ENCODE measurements around the gene NAA60.

Gene NAA60

DNA sequence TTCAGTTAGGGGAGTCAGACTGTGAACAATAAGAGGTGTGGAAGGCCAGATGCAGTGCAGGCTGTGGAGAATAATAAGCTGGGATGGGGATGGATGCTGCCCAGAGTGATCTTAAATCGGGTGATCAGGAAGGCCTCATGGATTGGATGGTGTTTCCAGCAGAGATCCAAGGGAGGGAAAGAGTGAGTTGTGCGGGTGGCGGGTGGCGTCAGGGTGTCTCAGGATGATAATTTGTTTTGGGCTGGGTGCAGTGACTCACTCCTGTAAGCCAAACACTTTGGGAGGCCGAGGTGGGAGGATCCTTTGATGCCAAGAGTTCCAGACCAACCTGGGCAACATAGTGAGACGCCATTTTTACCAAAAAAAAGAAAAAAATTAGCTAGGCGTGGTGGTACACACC is 65.3 kb downstream of the NAA60 start:
- H3K27me3 ChIP-seq (replicated peaks; ENCODE audit: control insufficient read depth, insufficient read depth, low read length, poor library complexity, severe bottlenecking): no peaks in the 10 kb centered on the region
- no peaks in the 10 kb centered on the region for H3K9me3 ChIP-seq (ENCODE audit: control insufficient read depth, low read length)
- peaks cover 33% of the 10 kb centered on the region for H3K4me1 ChIP-seq (ENCODE audit: control insufficient read depth, insufficient read depth, low read length, poor library complexity, severe bottlenecking)
- peak overlapping the region; percentile 59 for H3K27ac ChIP-seq (ENCODE audit: insufficient read depth, low read length, poor library complexity, severe bottlenecking)
- H3K36me3 ChIP-seq (ENCODE audit: control insufficient read depth, insufficient read depth, low read length): peaks cover 8% of the 10 kb centered on the region
- no peak overlapping the region for H3K4me3 ChIP-seq (ENCODE audit: insufficient read depth, low read depth, low read length, poor library complexity, severe bottlenecking)
- no peak for DNase-seq

DNA sequence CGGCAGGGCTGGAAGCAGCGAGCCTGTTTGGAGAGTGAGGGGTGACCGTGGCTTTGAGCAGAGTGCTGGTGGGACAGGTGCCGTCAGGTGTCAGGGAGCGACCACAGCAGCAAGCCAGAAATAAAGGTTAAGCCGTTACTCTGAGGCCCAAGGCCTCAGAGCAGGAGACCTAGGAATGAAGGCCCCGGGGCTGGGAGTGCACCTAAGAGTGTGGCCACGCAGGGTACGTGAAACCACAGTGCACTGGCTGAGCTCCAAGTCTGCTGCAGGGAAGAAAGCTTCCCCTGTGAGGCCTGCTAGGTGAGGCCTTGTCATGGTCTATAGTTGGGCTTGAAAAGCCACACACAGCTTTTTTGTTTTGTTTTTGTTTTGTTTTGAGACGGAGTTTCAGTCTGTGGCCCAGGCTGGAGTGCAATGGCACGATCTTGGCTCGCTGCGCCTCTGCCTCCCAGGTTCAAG is 66.0 kb downstream of the NAA60 start:
- Histone ChIP-seq H3K4me1 (ENCODE audit: control insufficient read depth, insufficient read depth, low read length, poor library complexity, severe bottlenecking) (peaks cover 30% of the 10 kb centered on the region), H3K27ac (ENCODE audit: insufficient read depth, low read length, poor library complexity, severe bottlenecking) (peak overlapping the region; percentile 59), H3K4me3 (ENCODE audit: insufficient read depth, low read depth, low read length, poor library complexity, severe bottlenecking) (no peak overlapping the region), H3K9me3 (ENCODE audit: control insufficient read depth, low read length) (no peaks in the 10 kb centered on the region), H3K36me3 (ENCODE audit: control insufficient read depth, insufficient read depth, low read length) (peaks cover 16% of the 10 kb centered on the region), H3K27me3 (replicated peaks; ENCODE audit: control insufficient read depth, insufficient read depth, low read length, poor library complexity, severe bottlenecking) (no peaks in the 10 kb centered on the region)
- peak; percentile 41 to 60 (median 53) for DNase-seq

DNA sequence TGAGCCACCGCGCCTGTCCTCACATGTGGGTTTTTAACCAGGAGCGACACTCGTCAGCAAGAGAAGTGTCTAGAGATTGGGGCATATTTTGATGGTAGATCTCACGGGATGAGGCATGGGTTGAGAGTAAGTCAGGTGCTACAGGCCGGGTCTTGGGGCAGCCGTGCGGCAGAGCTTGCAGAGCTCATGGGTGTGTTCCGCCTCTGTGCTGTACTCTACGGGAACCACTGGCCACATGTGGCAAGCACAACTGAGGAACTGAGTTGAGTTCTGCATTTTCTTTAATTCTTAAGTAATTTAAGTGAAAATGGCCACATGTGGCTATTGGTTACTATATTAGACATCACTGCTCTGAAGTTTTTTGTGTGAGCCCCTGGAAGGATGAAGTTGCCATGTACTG is 66.9 kb downstream of the NAA60 start:
- DNase-seq: no peak
- Histone ChIP-seq H3K9me3 (ENCODE audit: control insufficient read depth, low read length) (no peaks in the 10 kb centered on the region), H3K36me3 (ENCODE audit: control insufficient read depth, insufficient read depth, low read length) (peaks cover 23% of the 10 kb centered on the region), H3K27me3 (replicated peaks; ENCODE audit: control insufficient read depth, insufficient read depth, low read length, poor library complexity, severe bottlenecking) (no peaks in the 10 kb centered on the region), H3K27ac (ENCODE audit: insufficient read depth, low read length, poor library complexity, severe bottlenecking) (peak overlapping the region; percentile 27), H3K4me1 (ENCODE audit: control insufficient read depth, insufficient read depth, low read length, poor library complexity, severe bottlenecking) (peaks cover 30% of the 10 kb centered on the region), H3K4me3 (ENCODE audit: insufficient read depth, low read depth, low read length, poor library complexity, severe bottlenecking) (no peak overlapping the region)

DNA sequence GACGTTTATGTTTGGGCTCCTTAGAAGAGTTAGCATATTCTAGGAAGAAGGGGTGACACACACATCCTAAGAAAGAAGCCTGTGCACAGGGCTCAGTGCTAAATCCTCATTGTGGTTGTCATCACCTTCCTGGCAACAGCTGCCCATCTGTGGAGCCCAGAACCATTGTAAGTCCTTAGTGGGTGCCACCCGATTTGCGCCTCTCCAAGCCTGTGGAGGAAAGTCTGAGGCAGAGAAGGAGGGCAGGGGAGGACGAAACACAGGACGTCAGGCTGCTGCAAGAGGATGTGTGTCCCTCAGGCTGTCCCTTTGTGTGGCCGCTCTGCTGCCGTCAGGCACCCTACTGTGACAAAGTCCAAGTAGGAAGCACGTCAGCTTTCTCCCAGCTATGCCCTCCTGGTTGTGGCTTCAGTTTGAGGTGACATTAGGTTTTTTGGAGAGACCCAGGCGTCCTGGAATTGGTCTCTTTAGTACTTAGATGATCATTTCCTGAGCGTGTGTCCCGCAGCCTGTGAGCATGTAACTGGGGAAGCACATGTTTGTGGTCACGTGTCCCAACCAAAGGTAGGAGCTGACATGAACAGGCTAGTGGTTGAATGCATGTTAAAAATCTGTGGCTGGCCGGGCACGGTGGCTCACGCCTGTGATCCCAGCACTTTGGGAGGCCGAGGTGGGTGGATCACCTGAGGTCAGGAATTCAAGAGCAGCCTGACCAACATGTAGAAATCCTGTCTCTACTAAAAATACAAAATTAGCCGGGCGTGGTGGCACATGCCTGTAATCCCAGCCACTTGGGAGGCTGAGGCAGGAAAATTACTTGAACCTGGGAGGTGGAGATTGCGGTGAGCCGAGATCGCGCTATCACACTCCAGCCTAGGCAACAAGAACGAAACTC is 68.1 kb downstream of the NAA60 start:
- no peaks in the 10 kb centered on the region for H3K27me3 ChIP-seq (replicated peaks; ENCODE audit: control insufficient read depth, insufficient read depth, low read length, poor library complexity, severe bottlenecking)
- peaks cover 30% of the 10 kb centered on the region for H3K4me1 ChIP-seq (ENCODE audit: control insufficient read depth, insufficient read depth, low read length, poor library complexity, severe bottlenecking)
- H3K9me3 ChIP-seq (ENCODE audit: control insufficient read depth, low read length): no peaks in the 10 kb centered on the region
- H3K36me3 ChIP-seq (ENCODE audit: control insufficient read depth, insufficient read depth, low read length): peaks cover 29% of the 10 kb centered on the region
- peak overlapping the region; percentile 31 for H3K27ac ChIP-seq (ENCODE audit: insufficient read depth, low read length, poor library complexity, severe bottlenecking)
- no peak overlapping the region for H3K4me3 ChIP-seq (ENCODE audit: insufficient read depth, low read depth, low read length, poor library complexity, severe bottlenecking)
- DNase-seq: no peak

DNA sequence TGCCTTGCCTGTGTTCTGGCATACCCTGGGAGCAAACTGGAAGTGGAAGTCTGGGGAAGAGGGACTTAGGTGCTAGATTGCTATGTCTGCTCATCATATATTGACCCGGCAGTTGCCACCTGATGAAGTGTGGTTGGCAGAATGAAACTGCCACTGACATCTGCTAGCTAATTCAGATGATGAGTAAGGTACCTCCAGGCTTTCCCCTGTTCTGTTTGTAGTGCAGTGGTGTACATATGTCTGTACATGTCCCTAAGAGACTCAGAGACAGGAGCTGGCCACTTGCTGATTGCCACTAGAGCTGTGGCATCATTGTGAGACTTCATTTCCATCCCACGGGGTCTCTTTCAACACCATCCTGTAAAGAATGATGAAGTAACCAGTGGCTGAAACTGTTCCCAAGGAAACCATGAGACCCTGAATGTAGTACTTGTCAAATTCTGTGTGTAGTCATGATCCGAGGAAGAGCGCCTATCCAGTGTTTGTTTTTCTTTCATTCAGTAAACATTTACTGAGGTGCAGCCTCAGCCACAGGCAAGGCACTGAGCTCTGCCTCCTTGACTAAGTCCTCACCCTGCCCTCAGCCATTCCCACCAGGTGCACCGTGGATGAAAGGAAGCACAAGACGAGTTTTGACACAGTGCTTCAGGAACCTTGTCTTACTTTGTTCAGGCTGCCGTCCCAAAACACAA is 70.6 kb downstream of the NAA60 start:
- no peak overlapping the region for H3K4me3 ChIP-seq (ENCODE audit: insufficient read depth, low read depth, low read length, poor library complexity, severe bottlenecking)
- H3K4me1 ChIP-seq (ENCODE audit: control insufficient read depth, insufficient read depth, low read length, poor library complexity, severe bottlenecking): peaks cover 22% of the 10 kb centered on the region
- H3K9me3 ChIP-seq (ENCODE audit: control insufficient read depth, low read length): no peaks in the 10 kb centered on the region
- no peak for DNase-seq
- no peaks in the 10 kb centered on the region for H3K27me3 ChIP-seq (replicated peaks; ENCODE audit: control insufficient read depth, insufficient read depth, low read length, poor library complexity, severe bottlenecking)
- H3K27ac ChIP-seq (ENCODE audit: insufficient read depth, low read length, poor library complexity, severe bottlenecking): no peak overlapping the region
- H3K36me3 ChIP-seq (ENCODE audit: control insufficient read depth, insufficient read depth, low read length): peaks cover 37% of the 10 kb centered on the region

DNA sequence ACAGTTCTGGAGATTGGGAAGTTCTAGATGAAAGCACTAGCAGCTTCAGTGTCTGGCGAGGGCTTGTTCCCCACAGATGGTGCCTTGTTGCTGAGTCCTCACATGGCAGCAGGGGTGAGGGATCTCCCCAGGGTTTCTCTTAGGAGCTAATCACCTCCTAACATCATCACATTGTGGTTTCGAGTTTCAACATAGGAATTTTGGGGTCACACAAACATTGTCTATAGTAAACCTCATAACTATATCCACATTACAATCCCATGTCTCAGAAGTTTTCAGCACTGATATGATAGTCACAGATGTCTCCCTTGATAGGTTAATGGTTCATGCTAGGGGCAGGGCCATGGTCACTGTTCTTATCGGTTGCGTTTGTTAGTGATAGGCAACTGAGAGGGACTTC is 71.1 kb downstream of the NAA60 start:
- DNase-seq: no peak

DNA sequence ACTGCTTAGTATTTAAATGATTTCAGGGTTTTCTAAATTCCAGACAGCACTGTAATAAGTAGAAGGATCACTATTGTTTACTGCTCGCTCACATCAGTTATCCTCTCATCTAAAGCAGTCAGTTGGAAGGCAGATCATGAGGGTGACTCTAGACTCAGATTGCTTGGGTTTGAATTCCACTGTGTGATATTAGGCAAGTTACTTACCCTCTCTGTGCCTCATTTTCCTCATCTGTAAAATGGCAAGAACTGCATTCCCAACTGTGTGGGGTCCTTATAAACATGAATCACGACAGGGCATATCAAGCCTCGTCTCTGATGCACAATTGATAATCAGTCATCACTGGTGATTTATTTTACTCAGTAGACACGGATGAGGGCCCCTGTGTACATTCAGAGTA is 72.4 kb downstream of the NAA60 start:
- Histone ChIP-seq H3K4me3 (ENCODE audit: insufficient read depth, low read depth, low read length, poor library complexity, severe bottlenecking) (no peak overlapping the region), H3K9me3 (ENCODE audit: control insufficient read depth, low read length) (no peaks in the 10 kb centered on the region), H3K4me1 (ENCODE audit: control insufficient read depth, insufficient read depth, low read length, poor library complexity, severe bottlenecking) (peaks cover 8% of the 10 kb centered on the region), H3K36me3 (ENCODE audit: control insufficient read depth, insufficient read depth, low read length) (peaks cover 45% of the 10 kb centered on the region), H3K27me3 (replicated peaks; ENCODE audit: control insufficient read depth, insufficient read depth, low read length, poor library complexity, severe bottlenecking) (no peaks in the 10 kb centered on the region), H3K27ac (ENCODE audit: insufficient read depth, low read length, poor library complexity, severe bottlenecking) (no peak overlapping the region)
- DNase-seq: no peak

More for the DNA sequence above, 71.1 kb downstream of the NAA60 start:
- no peak overlapping the region for H3K4me3 ChIP-seq (ENCODE audit: insufficient read depth, low read depth, low read length, poor library complexity, severe bottlenecking)
- H3K27me3 ChIP-seq (replicated peaks; ENCODE audit: control insufficient read depth, insufficient read depth, low read length, poor library complexity, severe bottlenecking): no peaks in the 10 kb centered on the region
- H3K36me3 ChIP-seq (ENCODE audit: control insufficient read depth, insufficient read depth, low read length): peaks cover 39% of the 10 kb centered on the region
- H3K9me3 ChIP-seq (ENCODE audit: control insufficient read depth, low read length): no peaks in the 10 kb centered on the region
- no peak overlapping the region for H3K27ac ChIP-seq (ENCODE audit: insufficient read depth, low read length, poor library complexity, severe bottlenecking)
- peaks cover 17% of the 10 kb centered on the region for H3K4me1 ChIP-seq (ENCODE audit: control insufficient read depth, insufficient read depth, low read length, poor library complexity, severe bottlenecking)

DNA sequence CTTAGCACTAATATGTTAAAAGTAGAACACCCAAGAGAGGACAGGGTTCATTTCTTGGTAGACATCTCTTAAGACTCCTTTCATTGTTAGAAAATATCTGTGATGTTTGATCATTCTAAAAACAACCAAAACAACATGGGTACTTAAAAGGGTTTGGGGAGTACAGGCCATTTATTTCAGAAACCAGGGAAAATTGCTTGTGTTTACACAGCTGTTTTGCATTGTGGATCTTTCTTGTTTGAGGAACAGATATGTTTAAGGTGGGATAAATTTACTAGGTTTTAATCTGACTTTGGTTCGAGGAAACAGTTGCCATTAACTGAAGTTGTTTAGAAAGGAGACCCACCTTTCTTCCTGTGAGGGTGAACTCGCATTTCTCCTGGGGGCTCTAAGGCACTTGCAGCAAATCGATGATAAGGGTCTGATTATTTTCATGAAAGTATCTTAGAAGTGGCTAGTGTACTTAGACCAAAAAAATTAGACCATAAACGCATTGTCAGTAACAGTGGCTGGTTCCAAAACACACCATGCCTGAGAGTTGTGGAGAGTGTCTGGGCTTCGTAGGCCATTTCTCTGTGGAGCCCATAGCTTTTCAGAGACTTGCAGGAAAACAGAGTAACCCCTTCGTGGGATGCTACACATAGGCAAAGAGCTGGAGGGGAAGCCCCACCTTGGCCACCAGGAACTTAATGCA is 75.0 kb downstream of the NAA60 start:
- Histone ChIP-seq H3K27me3 (replicated peaks; ENCODE audit: control insufficient read depth, insufficient read depth, low read length, poor library complexity, severe bottlenecking) (no peaks in the 10 kb centered on the region), H3K27ac (ENCODE audit: insufficient read depth, low read length, poor library complexity, severe bottlenecking) (no peak overlapping the region), H3K4me3 (ENCODE audit: insufficient read depth, low read depth, low read length, poor library complexity, severe bottlenecking) (no peak overlapping the region), H3K9me3 (ENCODE audit: control insufficient read depth, low read length) (no peaks in the 10 kb centered on the region), H3K36me3 (ENCODE audit: control insufficient read depth, insufficient read depth, low read length) (peaks cover 45% of the 10 kb centered on the region), H3K4me1 (ENCODE audit: control insufficient read depth, insufficient read depth, low read length, poor library complexity, severe bottlenecking) (no peaks in the 10 kb centered on the region)
- DNase-seq: no peak

DNA sequence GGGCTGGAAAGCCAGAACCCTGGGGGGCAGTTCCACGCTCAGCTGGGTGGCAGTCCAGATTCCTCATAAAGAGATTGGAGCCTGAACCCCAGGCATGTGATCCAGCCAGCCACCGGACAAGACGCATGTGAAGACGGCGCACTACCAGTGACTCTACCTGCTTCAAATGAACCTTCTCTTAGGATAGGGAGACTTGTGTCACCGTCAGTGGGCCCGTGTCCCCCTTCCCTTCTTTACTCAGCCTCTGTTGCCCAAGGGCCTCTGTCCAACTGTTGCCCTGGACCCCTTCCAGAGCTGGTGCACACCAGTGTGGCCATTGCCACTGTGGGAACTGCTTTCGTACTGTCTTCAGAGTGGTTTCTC is 75.5 kb downstream of the NAA60 start:
- H3K9me3 ChIP-seq (ENCODE audit: control insufficient read depth, low read length): no peaks in the 10 kb centered on the region
- no peak overlapping the region for H3K27ac ChIP-seq (ENCODE audit: insufficient read depth, low read length, poor library complexity, severe bottlenecking)
- DNase-seq: no peak
- H3K36me3 ChIP-seq (ENCODE audit: control insufficient read depth, insufficient read depth, low read length): peaks cover 45% of the 10 kb centered on the region
- H3K27me3 ChIP-seq (replicated peaks; ENCODE audit: control insufficient read depth, insufficient read depth, low read length, poor library complexity, severe bottlenecking): no peaks in the 10 kb centered on the region
- H3K4me3 ChIP-seq (ENCODE audit: insufficient read depth, low read depth, low read length, poor library complexity, severe bottlenecking): no peak overlapping the region
- no peaks in the 10 kb centered on the region for H3K4me1 ChIP-seq (ENCODE audit: control insufficient read depth, insufficient read depth, low read length, poor library complexity, severe bottlenecking)

DNA sequence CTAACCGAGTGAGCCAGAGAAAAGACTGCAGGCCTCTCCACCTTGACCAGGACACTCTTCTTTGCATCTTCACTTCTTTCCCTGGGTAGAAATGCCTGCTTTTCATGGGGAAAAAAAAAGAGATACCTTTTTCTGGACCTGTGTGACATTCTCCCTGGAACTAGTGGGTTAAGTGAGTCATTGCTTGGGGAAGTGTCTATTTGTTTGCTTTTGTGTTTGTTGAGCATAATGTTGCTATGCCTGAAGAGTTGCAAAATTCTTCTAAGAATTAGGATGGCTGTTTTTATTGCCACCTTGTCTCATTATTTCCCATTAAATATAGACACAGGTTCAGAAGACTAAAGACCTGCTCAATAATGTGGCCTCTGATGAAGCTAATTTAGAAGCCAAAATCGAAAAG is 76.1 kb downstream of the NAA60 start:
- H3K36me3 ChIP-seq (ENCODE audit: control insufficient read depth, insufficient read depth, low read length): peaks cover 40% of the 10 kb centered on the region
- H3K27me3 ChIP-seq (replicated peaks; ENCODE audit: control insufficient read depth, insufficient read depth, low read length, poor library complexity, severe bottlenecking): no peaks in the 10 kb centered on the region
- no peak overlapping the region for H3K27ac ChIP-seq (ENCODE audit: insufficient read depth, low read length, poor library complexity, severe bottlenecking)
- H3K4me3 ChIP-seq (ENCODE audit: insufficient read depth, low read depth, low read length, poor library complexity, severe bottlenecking): no peak overlapping the region
- no peaks in the 10 kb centered on the region for H3K9me3 ChIP-seq (ENCODE audit: control insufficient read depth, low read length)
- DNase-seq: no peak
- no peaks in the 10 kb centered on the region for H3K4me1 ChIP-seq (ENCODE audit: control insufficient read depth, insufficient read depth, low read length, poor library complexity, severe bottlenecking)

All from effector memory CD4-positive, alpha-beta T cell (primary cell).